OCI-LY7 (cell line): ENCODE results near the gene ISCU.

Source experiments
- CTCF ChIP-seq: fragments of 200-600 bp; sonication (generic); conservative IDR thresholded peaks from 2 replicates; pipeline ENCODE4 v1.5.1; 2014; ENCODE audit warnings: mild to moderate bottlenecking, antibody characterized with exemption, low read length, moderate library complexity, mixed read lengths
- EZH2phosphoT487 ChIP-seq: fragments of 200-600 bp; sonication (generic); IDR thresholded peaks from 2 replicates; pipeline ENCODE4 v1.6.1; 2018; ENCODE audit warnings: low read depth, borderline replicate concordance, mild to moderate bottlenecking, mixed run types, antibody characterized with exemption, low read length, moderate library complexity, mixed read lengths

- TF ChIP-seq CTCF (no peak), EZH2phosphoT487 (no peak)
Observed at GRCh38 chr12:108614639-108615038, 52.2 kb downstream of the ISCU start.
